Right forelimb (tissue), 1 donor: ENCODE measurements around the gene PCGF3.
"Not testable (repeated sequence)": the region's sequence is repeated elsewhere in the genome, so short reads cannot be mapped to it uniquely, and the experiment has no call there.

Source experiments
- DNase-seq: peaks from one replicate; pipeline ENCODE4 v3.0.0-alpha.2; 2018

PCGF3 gene

DNA sequence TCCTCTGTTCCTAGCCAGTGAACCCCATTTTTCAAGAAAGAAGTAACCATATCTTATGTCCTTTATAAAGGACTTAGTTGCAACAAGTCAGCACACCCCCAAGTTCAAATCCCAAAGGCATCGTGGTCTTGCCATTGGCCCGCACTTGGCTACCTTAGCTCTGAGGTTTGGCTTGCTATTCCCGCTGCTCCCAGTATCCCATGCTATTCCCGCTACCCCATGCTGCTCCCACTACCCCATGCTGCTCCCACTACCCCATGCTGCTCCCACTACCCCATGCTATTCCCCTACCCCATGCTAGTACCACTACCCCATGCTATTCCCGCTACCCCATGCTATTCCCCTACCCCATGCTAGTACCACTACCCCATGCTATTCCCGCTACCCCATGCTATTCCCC is 37.4 kb upstream of the PCGF3 start:
- DNase-seq: not testable (repeated sequence)

DNA sequence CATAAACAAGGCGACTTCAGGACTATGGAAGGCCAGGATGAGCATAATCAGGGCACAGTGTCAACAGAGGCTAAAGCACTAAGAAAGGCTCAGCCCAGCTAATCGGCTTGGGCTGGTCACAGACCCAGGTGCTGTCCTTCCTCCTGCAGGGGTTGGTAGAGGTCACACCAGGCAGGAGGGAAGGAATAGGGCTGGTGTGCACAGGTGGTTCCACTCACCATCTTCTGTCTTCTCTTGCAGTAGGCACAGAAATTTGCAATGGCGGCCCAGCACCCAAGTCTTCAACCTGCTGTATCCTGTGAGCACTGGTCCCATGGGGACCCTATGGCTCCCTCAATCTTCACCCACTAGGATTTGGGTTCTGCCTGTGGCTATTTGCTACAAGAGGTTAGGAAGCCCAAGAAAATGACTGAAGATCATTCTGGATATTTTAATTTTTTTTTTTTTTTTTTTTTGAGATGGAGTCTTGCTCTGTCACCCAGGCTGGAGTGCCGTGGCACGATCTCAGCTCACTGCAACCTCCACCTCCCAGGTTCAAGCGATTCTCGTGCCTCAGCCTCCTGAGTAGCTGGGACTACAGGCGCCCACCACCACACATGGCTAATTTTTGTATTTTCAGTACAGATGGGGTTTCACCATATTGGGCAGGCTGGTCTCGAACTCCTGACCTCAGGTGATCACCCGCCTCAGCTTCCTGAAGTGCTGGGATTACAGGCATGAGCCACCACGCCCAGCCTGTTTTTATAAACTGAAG is 35.6 kb upstream of the PCGF3 start:
- DNase-seq: not testable (repeated sequence)

DNA sequence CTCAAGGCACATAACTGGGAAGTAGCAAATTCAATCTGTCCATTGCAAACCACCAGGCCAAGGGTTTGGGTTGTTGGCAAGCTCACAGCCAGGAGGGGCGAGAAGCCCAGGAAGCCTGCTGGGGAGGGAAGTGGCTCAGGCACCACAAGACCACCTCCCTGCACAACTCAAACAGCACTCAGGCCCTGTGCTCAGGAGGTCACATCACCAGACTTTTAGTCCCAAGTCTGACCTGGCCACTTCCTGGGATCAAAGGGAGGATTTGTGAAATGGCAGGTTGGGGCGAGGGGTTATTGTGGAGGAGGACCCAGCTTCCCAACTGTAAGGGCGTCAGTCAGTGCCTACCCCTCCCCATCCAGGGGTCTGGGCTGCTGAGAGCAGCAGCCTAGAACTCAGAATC is 33.9 kb upstream of the PCGF3 start:
- DNase-seq: no peak

DNA sequence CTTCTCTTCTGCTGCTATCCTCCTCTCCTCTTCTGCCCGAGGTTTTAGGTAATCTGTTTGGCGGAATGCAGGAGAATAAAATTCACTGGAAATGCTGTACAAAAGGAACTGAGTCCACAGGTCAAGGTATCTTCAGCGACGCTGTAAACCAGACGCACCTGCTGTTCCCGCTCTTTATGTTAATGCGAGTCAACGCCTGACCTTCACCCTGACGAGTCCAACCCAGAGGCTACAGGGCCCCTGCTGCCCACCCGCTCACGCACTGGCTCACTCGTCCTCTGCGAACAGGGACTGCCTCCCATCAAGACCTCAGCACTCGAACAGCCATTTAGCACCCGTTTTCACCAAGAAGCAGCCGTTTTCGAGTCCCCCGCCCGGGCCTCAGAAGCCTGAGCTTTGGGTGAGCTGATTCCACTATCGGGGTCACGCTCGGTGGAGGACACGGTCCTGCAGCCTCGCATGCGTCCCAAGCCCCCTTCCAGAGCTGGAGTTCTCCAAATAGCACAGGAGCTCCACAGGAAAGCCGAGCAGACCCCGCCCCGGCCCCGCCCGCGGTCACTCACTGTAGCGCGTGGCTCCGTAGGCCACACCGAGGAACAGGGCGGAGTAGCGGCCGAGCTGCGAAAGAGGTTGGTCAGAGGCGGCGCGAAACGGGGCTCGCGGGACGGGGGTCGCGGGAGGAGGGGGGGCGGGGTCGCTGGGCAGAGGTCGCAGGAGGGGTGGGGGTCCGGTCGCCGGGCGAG is 32.1 kb upstream of the PCGF3 start:
- DNase-seq: no peak

DNA sequence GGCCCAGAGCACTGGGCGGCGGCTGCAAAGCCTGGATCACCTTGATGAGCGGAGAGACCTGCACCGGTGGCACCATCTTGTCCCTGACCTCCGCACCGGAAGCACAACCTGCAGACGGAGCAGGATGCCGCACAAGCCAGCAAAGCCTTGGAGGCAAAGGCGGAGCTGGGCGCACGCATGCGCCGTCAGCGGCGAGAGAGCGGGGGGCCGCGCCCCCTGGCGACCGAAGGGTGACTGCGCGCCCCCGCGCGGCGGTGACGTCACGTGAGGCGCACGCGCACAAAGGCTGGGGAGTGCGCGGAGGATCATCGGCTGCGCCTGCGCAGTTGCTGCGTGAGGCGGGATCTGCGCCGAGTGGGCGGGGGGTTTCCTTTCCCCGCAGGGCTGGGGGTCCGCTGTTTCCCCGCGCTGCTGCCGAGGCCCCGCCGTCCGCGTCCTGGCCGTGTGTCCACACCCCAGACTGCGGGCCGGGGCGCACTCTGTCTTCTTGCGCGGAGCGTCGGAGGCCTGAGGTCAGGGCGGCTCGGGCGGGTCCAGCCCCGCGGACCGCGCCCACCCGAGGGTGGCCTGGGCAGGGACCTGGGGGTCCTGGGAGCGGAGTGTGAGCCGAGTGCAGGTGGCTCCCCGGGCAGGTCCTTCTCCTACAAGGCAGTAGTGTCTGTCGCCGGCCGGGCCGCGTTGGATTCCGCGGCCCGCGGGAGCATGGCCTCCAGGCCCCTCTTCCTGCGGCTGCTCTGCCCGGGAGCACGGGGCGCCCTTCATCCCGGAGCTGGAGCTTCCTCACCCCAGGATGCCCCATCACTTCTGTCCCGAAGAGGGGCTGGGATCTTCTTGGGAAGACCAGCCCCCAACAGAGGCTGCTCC is 31.2 kb upstream of the PCGF3 start, which contains the start of the genes ATP5ME and MYL5:
ATP5ME (minus strand) TSS at position 105 of the 864 bp plus-strand sequence; CDS start at position 76, 29 bp downstream.
MYL5 (plus strand) TSS at position 371 of the 864 bp plus-strand sequence. CDS start 3,485 bp downstream, outside the sequence.
- peak; percentile 99 for DNase-seq

DNA sequence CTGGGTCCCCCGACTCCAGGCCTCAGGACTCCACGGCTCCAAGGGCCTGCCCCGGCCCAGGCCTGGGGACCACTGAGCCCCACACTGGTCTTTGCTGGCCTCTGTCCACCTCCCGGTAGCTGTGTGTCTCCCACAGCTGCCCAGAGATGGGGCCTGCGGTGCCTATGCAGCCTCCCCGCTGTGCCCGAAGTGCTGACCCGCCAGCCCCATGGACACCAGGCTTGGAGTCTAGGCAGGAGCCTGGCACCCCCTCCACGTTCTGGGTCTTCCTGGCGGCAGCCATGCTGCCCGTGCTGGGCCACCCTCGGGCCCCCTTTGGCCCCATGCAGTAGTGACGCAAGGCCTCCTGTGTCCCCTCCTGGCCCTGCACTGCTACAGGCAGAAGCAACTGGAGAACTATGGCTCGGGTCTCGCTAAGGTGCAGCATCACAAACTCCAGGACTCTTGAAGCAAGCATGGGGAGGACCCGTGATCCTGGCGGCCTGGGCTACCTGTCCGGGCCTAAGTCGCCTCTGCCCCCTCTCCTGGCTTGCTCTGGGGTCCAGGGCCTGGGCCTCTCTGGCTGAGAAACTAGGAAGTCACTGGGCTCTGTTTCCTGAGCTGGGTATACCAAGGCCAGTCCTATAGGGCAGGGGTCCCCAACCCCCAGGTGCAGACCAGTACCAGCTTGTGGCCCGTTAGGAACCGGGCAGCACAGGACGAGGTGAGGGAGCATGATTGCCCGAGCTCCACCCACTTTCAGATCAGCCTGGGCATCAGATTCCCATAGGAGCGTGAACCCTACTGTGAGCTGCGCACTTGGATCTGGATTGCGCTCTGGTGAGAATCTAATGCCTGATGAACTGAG is 30.4 kb upstream of the PCGF3 start:
- DNase-seq: no peak

DNA sequence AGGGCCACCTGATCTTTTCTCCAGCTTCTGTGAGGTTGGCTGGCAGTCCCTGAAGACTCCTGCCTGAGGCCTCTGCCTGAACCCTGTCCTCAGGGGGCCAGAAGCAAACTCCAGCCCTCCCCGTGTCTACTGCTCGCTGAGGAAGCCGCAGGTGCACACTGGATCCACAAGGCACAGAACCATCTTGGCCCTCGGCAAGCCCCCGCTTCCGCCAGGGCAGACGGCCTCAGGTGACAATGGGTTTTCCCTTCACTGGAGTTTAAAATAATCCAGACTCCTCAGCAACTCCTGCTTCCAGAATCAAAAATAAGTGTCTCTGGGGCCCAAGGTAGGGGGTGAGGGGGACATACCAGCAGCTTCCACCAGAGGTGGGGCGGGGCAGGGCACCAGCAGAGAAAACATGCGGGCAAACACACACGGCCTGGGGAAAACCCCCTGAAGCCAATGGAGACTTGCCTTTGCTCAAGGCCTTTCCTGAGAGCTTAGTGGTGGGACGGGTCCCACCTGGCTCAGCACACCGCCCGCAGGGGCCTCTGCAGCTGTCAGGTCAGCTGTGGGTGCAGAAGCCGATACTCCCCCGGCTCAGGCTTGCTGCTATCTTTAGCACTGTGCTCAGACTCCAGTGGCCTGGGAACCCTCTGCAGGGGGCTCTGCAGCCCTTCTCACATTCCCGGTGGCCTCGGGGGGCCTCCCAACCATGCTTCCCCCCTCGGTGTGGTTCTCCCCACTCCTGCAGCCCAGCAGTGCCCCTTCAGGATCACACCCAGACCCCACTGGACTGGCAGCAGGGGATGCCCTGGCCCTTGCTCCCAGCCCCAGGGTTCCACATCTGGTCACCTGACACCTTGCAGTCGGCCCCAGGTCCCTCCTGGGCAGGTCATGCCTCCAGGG is 29.4 kb upstream of the PCGF3 start:
- DNase-seq: no peak

DNA sequence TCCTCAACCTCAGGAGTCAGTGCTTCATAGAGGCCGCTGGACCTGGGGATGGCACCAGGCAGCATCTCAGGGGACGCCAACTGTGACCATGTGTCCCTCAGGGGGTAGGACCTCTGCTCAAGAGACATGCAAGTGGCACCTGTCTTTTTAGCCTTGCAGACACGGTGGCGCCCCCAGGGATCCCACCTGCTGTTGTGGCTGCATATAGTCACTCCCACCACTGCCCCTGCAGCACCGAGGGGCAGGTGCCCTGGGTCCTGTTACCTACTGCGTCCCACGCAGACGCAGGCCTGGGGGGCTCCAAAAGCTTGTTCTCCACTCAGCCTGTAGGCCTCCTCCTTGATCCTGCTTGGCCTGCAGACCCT is 28.8 kb upstream of the PCGF3 start:
- DNase-seq: no peak

DNA sequence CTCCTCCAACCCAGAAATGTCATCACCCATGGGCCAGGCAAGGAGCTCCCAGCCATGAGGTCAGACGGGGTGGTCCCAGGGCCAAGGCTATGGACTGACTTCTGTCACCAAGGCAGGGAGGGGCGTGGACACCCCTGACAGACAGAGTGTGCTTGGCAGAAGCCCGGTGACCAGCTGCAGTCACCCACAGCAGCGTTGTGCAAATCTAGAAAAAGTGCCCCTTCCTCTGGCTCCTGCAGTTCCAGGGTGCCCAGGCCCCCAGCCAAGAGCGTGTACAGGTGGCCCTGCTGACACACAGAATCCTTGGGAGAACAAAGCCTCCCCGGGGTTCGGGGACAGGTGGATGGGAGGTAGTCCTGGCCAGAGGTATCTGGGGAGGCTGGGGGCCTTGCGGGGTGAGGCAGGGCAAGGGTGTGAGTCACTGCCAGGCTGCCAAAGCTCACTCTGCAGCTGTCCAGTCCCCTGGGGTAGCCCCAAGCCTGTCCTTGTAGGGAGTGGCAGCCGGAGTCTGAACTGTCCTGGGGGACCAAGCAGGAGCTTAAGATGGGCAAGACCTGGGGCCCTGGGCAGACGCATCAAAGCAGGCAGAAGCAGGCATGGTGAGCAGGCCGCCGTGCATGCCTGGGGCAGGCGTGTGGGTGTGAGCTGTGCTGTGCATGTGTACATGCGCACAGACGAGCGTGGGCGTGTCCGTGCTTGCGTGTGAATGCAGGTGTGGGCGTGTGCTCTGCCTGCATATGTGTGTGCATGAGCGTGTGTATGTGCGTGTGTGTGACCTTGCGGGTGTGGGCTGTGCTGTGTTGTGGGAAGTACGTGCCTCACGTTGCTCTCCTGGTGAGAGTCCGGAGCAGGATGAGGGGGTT is 28.0 kb upstream of the PCGF3 start:
- DNase-seq: no peak

DNA sequence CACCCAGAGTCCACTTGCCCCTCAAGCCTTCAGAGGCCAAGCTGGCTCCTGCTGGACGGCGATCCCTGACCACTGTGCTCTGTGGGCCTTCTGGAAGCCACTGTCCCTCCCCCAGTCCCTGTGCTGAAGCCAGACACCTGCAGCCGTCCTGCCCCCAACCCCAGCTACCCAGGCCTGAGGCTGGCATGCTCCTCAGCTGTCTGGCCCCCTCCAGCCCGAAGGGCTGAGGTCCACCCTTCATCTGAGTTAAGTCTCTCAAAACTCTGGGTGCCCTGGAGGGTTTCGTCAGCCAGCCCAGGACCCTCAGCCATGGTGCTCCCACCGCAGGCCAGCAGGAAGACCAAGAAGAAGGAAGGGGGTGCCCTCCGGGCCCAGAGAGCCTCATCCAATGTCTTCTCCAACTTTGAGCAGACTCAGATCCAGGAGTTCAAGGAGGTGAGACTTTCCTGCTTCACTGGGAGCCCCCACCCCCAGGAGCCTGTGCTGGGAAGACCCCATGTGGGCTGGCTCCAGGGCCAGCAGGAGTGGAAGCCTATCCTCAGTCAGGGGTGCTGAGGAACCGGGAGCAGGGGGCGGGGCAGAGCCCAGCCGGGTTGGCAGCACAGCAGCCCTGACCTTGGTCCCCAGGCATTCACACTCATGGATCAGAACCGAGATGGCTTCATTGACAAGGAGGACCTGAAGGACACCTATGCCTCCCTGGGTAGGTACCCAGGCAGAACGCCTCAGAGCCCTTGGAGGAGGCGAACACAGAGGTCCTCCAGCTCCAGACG is 27.1 kb upstream of the PCGF3 start:
- DNase-seq: no peak

DNA sequence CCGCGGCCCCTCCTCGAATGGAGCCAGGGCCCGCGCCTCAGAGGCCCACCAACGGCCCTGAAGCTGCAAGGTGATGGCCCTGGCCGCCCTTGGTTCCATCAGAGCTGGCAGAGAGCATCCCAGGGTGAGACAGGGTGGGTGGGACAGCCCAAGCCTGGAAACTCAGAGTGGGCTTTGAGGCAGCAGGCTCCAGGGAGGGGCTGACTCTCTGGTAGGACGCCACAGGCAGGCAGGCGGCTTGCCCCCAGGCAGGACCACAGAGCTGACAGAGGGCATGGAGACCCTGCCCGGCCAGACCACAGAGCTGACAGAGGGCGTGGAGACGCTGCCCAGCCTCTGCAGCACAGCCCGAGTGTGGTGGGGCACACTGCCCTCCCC is 26.5 kb upstream of the PCGF3 start:
- no peak for DNase-seq

DNA sequence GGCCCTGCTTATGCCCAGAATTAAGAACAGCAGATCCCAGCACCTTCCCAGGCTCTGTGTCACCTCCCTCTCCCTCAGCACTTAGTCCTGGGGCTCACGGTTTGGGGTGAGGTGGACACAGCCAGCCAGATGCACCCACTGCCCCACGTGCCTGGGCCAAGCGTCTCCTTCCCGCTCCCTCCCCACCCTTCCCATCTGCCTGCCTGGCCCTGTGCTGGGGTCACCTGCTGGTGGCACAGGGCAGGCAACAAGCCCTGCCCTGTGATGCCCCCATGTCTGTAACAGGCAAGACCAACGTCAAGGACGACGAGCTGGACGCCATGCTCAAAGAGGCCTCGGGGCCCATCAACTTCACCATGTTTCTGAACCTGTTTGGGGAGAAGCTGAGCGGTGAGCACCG is 26.0 kb upstream of the PCGF3 start:
- no peak for DNase-seq

DNA sequence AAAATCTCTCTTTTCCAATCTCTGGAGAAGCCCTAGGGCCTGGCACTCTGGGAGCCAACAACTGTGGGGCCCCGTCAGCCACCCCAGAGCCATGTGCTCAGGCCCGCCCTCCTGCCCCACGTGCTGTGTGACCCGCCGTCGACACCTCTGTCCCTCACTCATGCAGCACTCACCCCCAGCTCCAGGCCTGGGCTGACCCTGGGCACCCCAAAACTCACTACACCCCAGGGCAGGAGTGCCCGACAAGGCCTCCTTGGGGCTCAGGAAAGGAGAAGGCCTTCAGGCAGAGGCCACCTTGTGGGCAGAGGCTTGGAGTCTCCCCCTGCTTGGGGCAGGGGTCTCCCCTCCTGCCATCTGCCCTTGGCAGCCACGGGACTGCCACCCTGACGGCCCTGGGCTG is 25.5 kb upstream of the PCGF3 start:
- DNase-seq: no peak

DNA sequence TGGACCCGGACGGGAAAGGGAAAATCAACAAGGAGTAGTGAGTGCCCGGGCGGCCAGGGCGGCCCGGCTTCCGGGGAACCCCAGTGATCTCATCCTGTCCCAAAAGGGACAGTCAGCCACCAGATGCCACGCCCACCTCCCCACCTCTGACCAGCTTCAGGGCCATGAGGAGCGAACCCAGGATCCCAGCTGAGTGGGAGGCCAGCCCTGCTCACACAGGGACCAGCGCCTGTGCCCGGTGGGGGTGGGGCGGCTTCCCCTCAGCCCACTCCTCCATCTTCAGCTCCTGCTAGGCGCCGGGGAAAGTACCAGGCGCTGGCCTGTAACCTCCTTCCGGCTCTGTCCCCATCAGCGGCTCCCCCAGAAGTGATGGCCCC is 25.1 kb upstream of the PCGF3 start:
- no peak for DNase-seq

DNA sequence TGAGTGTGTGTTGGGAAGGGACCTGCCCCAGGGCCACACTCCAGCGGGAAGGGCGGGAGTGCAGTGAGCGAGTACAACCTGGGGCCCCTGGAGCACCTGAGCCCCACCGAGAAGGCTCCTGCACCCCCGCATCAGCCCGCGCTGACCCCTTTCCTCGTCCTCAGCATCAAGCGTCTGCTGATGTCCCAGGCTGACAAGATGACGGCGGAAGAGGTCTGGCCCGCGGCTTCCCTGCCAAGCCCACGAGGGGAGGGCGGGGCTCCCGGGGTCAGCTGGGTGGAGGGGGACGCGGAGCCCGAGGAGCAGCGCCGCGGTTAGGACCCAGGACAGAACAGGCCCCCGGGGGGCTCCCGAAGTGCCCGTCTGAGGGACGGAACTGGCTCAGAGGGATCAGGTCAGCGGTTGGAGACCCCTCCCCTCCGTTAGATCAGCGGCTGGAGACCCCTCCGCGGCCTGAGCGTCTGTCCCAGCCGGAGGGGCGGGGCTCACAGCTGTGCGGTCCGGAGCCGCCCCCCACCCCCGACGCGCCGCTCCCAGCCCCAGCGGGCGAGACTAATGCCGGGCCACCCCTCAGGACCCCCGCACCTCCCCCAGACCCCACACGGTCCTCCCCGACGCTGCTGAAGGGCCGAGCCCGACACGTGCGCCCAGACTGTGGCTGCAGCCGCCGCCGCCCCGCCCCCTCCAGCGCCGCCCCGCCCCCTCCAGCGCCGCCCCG is 24.5 kb upstream of the PCGF3 start:
- peak; percentile 81 for DNase-seq

DNA sequence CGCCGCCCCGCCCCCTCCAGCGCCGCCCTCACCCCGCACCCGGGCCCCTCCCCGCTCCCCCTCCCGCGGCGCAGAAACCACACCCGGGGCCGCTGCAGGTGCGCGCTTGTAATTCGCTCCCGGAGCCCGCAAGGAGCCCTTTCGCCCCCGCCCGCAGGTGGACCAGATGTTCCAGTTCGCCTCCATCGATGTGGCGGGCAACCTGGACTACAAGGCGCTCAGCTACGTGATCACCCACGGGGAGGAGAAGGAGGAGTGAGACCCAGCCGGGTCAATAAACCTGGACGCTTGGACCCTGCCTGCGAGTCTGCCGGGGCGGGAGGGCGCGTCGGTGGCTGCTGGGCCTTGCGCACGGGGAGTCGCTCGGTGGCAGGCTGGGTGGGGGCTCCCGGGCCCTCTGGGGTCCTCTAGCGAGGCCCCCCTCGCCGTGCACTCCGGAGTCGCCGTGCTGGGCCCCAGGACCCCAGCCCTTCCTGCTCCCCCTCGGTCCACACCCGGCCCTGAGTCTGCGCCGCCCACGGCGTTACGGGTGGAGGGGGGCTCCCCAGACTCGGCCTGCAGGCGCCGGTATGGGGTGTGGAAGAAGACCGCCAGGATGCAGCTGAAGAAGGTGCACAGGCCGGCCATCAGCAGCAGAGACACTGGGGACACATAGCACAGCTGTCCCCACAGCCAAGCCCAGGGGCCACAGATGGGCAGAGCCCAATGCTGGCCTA is 23.7 kb upstream of the PCGF3 start:
- DNase-seq: no peak

DNA sequence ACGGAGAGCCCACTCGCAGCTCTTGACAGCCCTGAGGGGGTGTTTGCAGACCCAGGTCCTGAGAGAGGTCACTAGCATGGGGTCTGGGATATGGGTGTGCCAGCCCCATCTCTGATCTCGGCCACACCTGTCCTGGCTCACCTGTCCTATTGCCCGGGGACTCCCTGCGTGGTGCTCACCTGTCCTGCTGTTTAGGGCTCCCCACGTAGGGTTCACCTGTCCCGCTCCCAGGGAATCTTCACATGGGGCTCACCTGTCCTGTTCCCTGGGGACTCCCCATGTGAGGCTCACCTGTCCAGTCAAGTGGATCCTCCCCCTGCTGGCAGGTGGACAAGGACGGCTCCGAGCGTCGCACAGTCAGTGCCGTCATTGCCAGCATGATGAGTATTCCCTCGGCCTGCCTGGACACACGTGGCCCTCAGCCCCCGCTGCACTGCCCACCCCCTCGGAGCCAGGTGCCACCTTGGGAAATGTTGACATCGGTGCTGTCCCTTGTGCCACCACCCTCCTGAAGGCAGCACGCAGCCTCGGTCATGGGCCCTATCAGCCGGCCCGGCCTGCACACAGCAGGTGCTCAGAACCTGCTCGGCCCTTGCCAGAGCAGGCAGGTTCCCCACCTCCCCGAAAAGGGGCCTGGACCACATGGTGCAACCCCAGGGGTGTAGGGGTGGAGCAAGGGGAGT is 23.0 kb upstream of the PCGF3 start:
- DNase-seq: no peak
